HepG2 (cell line): ENCODE data around the gene TMX3. TPM values are rescaled to one million over a fixed set of nuclear protein-coding genes. Genes with fewer than 3 reads are reported as not detected.

ENCODE experiments used
- ARNTL ChIP-seq: sonication (generic); formaldehyde crosslinking; IDR thresholded peaks from 2 replicates; pipeline ENCODE4 v1.4.0; 2020; ENCODE audit warnings: mild to moderate bottlenecking, missing genetic modification reagents
- CCAR2 ChIP-seq: fragments of 200-400 bp; formaldehyde crosslinking; optimal IDR thresholded peaks from 2 replicates; pipeline ENCODE3; 2018; ENCODE audit warnings: low read depth, mild to moderate bottlenecking, low read length, moderate library complexity
- CERS6 ChIP-seq: sonication (generic); formaldehyde crosslinking; IDR thresholded peaks from 2 replicates; pipeline ENCODE4 v1.5.0; 2020; ENCODE audit warnings: missing genetic modification reagents
- FOXA1 ChIP-seq, 2 experiments: fragments of 450-650 bp in 1 of 2; sonication (generic) in 1 of 2; formaldehyde crosslinking in 1 of 2; IDR thresholded peaks; 2 replicates each; pipeline versions ENCODE4 v1.4.0 to v1.6.1; 2016 to 2020; ENCODE audit warnings: missing genetic modification reagents in 1 of 2
- FUBP1 ChIP-seq: sonication (generic); formaldehyde crosslinking; IDR thresholded peaks from 2 replicates; pipeline ENCODE4 v1.5.1; 2020; ENCODE audit warnings: missing genetic modification reagents, mild to moderate bottlenecking, borderline replicate concordance
- GATAD2A ChIP-seq: IDR thresholded peaks from 2 replicates; pipeline ENCODE4 v1.6.1; 2016
- HBP1 ChIP-seq: IDR thresholded peaks from 2 replicates; pipeline ENCODE4 v1.6.1; 2016; ENCODE audit warnings: low read depth, control low read depth
- HMG20A ChIP-seq: IDR thresholded peaks from 2 replicates; pipeline ENCODE4 v1.6.1; 2016; ENCODE audit warnings: borderline replicate concordance
- JUND ChIP-seq: sonication (generic); formaldehyde crosslinking; IDR thresholded peaks from 2 replicates; pipeline ENCODE4 v1.8.0; 2022; ENCODE audit warnings: mild to moderate bottlenecking, missing genetic modification reagents
- NPAS2 ChIP-seq: sonication (generic); formaldehyde crosslinking; IDR thresholded peaks from 2 replicates; pipeline ENCODE4 v1.8.0; 2022; ENCODE audit warnings: mild to moderate bottlenecking, missing genetic modification reagents, borderline replicate concordance
- POLR2AphosphoS5 ChIP-seq: IDR thresholded peaks from 2 replicates; pipeline ENCODE4 v1.6.1; 2012; ENCODE audit warnings: low read depth, low read length
- RNF2 ChIP-seq: fragments of 450-650 bp; conservative IDR thresholded peaks from 2 replicates; pipeline ENCODE4 v1.6.1; 2016; ENCODE audit warnings: low read depth
- SIX4 ChIP-seq: sonication (generic); formaldehyde crosslinking; IDR thresholded peaks from 2 replicates; pipeline ENCODE4 v1.4.0; 2020; ENCODE audit warnings: missing genetic modification reagents
- SOX5 ChIP-seq: IDR thresholded peaks from 2 replicates; pipeline ENCODE4 v1.6.1; 2016; ENCODE audit warnings: borderline replicate concordance
- SPEN ChIP-seq: sonication (generic); formaldehyde crosslinking; IDR thresholded peaks from 2 replicates; pipeline ENCODE4 v1.5.1; 2020; ENCODE audit warnings: low read depth, mild to moderate bottlenecking, missing genetic modification reagents
- TSC22D2 ChIP-seq: sonication (generic); formaldehyde crosslinking; IDR thresholded peaks from 2 replicates; pipeline ENCODE4 v1.5.1; 2020; ENCODE audit warnings: missing genetic modification reagents, mild to moderate bottlenecking, borderline replicate concordance
- ZMAT3 ChIP-seq: sonication (generic); formaldehyde crosslinking; conservative IDR thresholded peaks from 2 replicates; pipeline ENCODE4 v1.7.0; 2021; ENCODE audit warnings: missing genetic modification reagents
- ZNF264 ChIP-seq: sonication (generic); formaldehyde crosslinking; IDR thresholded peaks from 2 replicates; pipeline ENCODE4 v1.4.0; 2020; ENCODE audit warnings: missing genetic modification reagents
- ZNF280D ChIP-seq: sonication (generic); formaldehyde crosslinking; IDR thresholded peaks from 2 replicates; pipeline ENCODE4 v1.5.1; 2020; ENCODE audit warnings: mild to moderate bottlenecking, missing genetic modification reagents
- ZNF460 ChIP-seq: sonication (generic); formaldehyde crosslinking; IDR thresholded peaks from 2 replicates; pipeline ENCODE4 v1.5.1; 2020; ENCODE audit warnings: missing genetic modification reagents, mild to moderate bottlenecking, borderline replicate concordance
- ZNF777 ChIP-seq: sonication (generic); formaldehyde crosslinking; IDR thresholded peaks from 2 replicates; pipeline ENCODE4 v1.4.0; 2020; ENCODE audit warnings: missing genetic modification reagents
- ZNF781 ChIP-seq: sonication (generic); formaldehyde crosslinking; IDR thresholded peaks from 2 replicates; pipeline ENCODE4 v1.5.1; 2020; ENCODE audit warnings: borderline replicate concordance, mild to moderate bottlenecking, missing genetic modification reagents; ENCODE audit errors: not compliant biosample characterization
- ZUFSP ChIP-seq: sonication (generic); formaldehyde crosslinking; IDR thresholded peaks from 2 replicates; pipeline ENCODE4 v1.9.0; 2021; ENCODE audit warnings: missing genetic modification reagents, mild to moderate bottlenecking, borderline replicate concordance
- polyA plus RNA-seq, 8 experiments: library from polyadenylated mRNA; depleted of rRNA in 3 of 8; stranded (reverse) in 7 of 8; unstranded in 1 of 8; fragments of >200 nt; fragmentation: Illumina TruSeq in 4 of 8; extraction: Trizol in 4 of 8; gene quantifications; 2 replicates each; pipeline versions ENCODE4 v1.2.1 to v1.2.3, GENCODE V29; 2011 to 2016; ENCODE audit warnings: low read depth in 4 of 8, missing spikeins in 1 of 8, mixed read lengths in 1 of 8; ENCODE audit not compliant: insufficient read depth in 1 of 8
- total RNA-seq, 5 experiments: library from RNA; depleted of rRNA; stranded (reverse); fragments of >200 nt; fragmentation: Illumina TruSeq; extraction: Trizol; gene quantifications; 2 replicates each; pipeline ENCODE4 v1.2.3, GENCODE V29; 2016; ENCODE audit warnings: low read depth in 1 of 5

The TMX3 gene
- total and polyA plus RNA-seq, 2 of the 13 experiments (the other 11 are each of a cell fraction or from before 2014, with no cell fraction given) = 12.9 to 25.0 TPM

- TF ChIP-seq ZNF280D (CRISPR knock-in tag) (no peak), ZNF264 (CRISPR knock-in tag) (no peak), TSC22D2 (CRISPR knock-in tag) (no peak), SIX4 (CRISPR knock-in tag) (no peak), POLR2AphosphoS5 (no peak), FUBP1 (CRISPR knock-in tag) (no peak), HMG20A (CRISPR knock-in tag) (no peak), ARNTL (no peak), ZNF460 (no peak), SOX5 (peak; percentile 81; the same call in 1 of the 2 replicates), NPAS2 (CRISPR knock-in tag) (no peak), JUND (no peak), CERS6 (no peak), ZNF781 (CRISPR knock-in tag) (no peak), RNF2 (no peak), ZMAT3 (CRISPR knock-in tag) (no peak), ZNF777 (CRISPR knock-in tag) (no peak), GATAD2A (CRISPR knock-in tag) (peak; percentile 30; the same call in 1 of the 2 replicates), ZUFSP (CRISPR knock-in tag) (no peak), FOXA1 (IDR thresholded peaks at IDR 0.05) (no peak), FOXA1 (CRISPR knock-in tag; IDR thresholded peaks at IDR 0.05) (peak; percentile 58), HBP1 (CRISPR knock-in tag) (no peak), SPEN (CRISPR knock-in tag) (no peak), CCAR2 (no peak)
Observed at GRCh38 chr18:68705119-68705518, 9.8 kb downstream of the TMX3 start (continued).
